CD8-positive, alpha-beta memory T cell (primary cell): ENCODE results near the gene DDX52. TPM values are rescaled to one million over a fixed set of nuclear protein-coding genes. Genes with fewer than 3 reads are reported as not detected.

Experiments
- CTCF ChIA-PET: fragments of 350-600 bp; sonication (Branson Sonifier 250); formaldehyde crosslinking; loops from one replicate; lab custom pipeline; 2021; ENCODE audit warnings: antibody characterized with exemption; lab: Charles Lee
- POLR2A ChIA-PET: fragments of 350-600 bp; sonication (Branson Sonifier 250); formaldehyde crosslinking; loops from one replicate; lab custom pipeline; 2021; ENCODE audit warnings: antibody characterized with exemption; lab: Charles Lee
- DNase-seq, 5 donors: peaks; one replicate each; pipeline versions ENCODE4 v3.0.0 to v3.0.0-alpha.2; 2020 to 2022; ENCODE audit warnings: mixed read lengths in 1 of 5
- H3K27ac ChIP-seq: one replicate; pipeline ENCODE4 v1.7.0; 2013; ENCODE audit warnings: low read depth, mild to moderate bottlenecking, low read length, moderate library complexity
- H3K27me3 ChIP-seq: 2 replicates; pipeline ENCODE4 v1.7.0; 2013; ENCODE audit warnings: low read length, mild to moderate bottlenecking; ENCODE audit not compliant: insufficient read depth, poor library complexity, severe bottlenecking
- H3K36me3 ChIP-seq: 2 replicates; pipeline ENCODE4 v1.7.0; 2013; ENCODE audit warnings: mild to moderate bottlenecking, low read length, moderate library complexity; ENCODE audit not compliant: insufficient read depth
- H3K4me1 ChIP-seq: 2 replicates; pipeline ENCODE4 v1.7.0; 2013; ENCODE audit warnings: mild to moderate bottlenecking, low read length, moderate library complexity; ENCODE audit not compliant: insufficient read depth
- H3K4me3 ChIP-seq: 2 replicates; pipeline ENCODE4 v1.7.0; 2013; ENCODE audit warnings: mild to moderate bottlenecking, low read length
- H3K9me3 ChIP-seq: 2 replicates; pipeline ENCODE4 v1.7.0; 2013; ENCODE audit warnings: mild to moderate bottlenecking, low read length
- H3K27ac Mint-ChIP-seq, 8 donors: one replicate each; pipeline ENCODE4 v1.8.0; 2020 to 2021; ENCODE audit warnings: mixed read lengths in 8 of 8, mild to moderate bottlenecking in 6 of 8, inconsistent platforms in 3 of 8, moderate library complexity in 3 of 8
- H3K27me3 Mint-ChIP-seq, 2 donors: one replicate each; pipeline ENCODE4 v1.8.0; 2020 to 2021; ENCODE audit warnings: mixed read lengths in 2 of 2, mild to moderate bottlenecking in 1 of 2, moderate library complexity in 1 of 2
- H3K36me3 Mint-ChIP-seq, 3 donors: one replicate each; pipeline ENCODE4 v1.8.0; 2020 to 2021; ENCODE audit warnings: mixed read lengths in 3 of 3, inconsistent platforms in 1 of 3, mild to moderate bottlenecking in 1 of 3
- H3K4me1 Mint-ChIP-seq, 3 donors: one replicate each; pipeline ENCODE4 v1.8.0; 2020 to 2021; ENCODE audit warnings: mixed read lengths in 3 of 3, inconsistent platforms in 1 of 3, mild to moderate bottlenecking in 1 of 3
- H3K4me3 Mint-ChIP-seq, 7 donors: one replicate each; pipeline ENCODE4 v1.8.0; 2020 to 2021; ENCODE audit warnings: mixed read lengths in 7 of 7, mild to moderate bottlenecking in 6 of 7, moderate library complexity in 4 of 7, inconsistent platforms in 2 of 7
- H3K9me3 Mint-ChIP-seq, 5 donors: one replicate each; pipeline ENCODE4 v1.8.0; 2020 to 2022; ENCODE audit warnings: mixed read lengths in 5 of 5, mild to moderate bottlenecking in 3 of 5, moderate library complexity in 2 of 5, inconsistent platforms in 1 of 5
- polyA plus RNA-seq: library from polyadenylated mRNA; unstranded; fragments of 300-500 nt; fragmentation: Illumina TruSeq; gene quantifications from one replicate; pipeline ENCODE4 v1.2.3, GENCODE V29; 2021
- total RNA-seq, 2 experiments: library from RNA; stranded (reverse); gene quantifications; one replicate each; pipeline ENCODE4 v1.2.3, GENCODE V29; 2021

Gene DDX52
- total and polyA plus RNA-seq, 3 experiments from 2014 or later = 14.7 to 41.0 (median 36.0) TPM

GRCh38 chr17:37676115-37676925, 33.1 kb upstream of the DDX52 start:
- POLR2A ChIA-PET = no interaction called here
- H3K4me1 ChIP-seq = no peaks in the 10 kb centered on the region
- H3K36me3 Mint-ChIP-seq = peaks cover 0 to 10% (median 0%) of the 10 kb centered on the region in 3 donors
- no peaks in the 10 kb centered on the region for H3K4me1 Mint-ChIP-seq
- no peaks in the 10 kb centered on the region for H3K36me3 ChIP-seq
- CTCF ChIA-PET = no interaction called here
- H3K27ac Mint-ChIP-seq = peak overlapping the region in 1 of 8 donors; percentile 43
- H3K4me3 ChIP-seq = no peak overlapping the region
- H3K27me3 Mint-ChIP-seq = peaks cover 9 to 37% of the 10 kb centered on the region in 2 donors
- H3K4me3 Mint-ChIP-seq = no peak overlapping the region
- DNase-seq = no peak
- no peaks in the 10 kb centered on the region for H3K9me3 ChIP-seq
- H3K9me3 Mint-ChIP-seq = peaks cover 0 to 4% (median 2%) of the 10 kb centered on the region in 5 donors
- no peaks in the 10 kb centered on the region for H3K27me3 ChIP-seq
- no peak overlapping the region for H3K27ac ChIP-seq

GRCh38 chr17:37674511-37674910, 31.3 kb upstream of the DDX52 start:
- Mint-ChIP-seq H3K27ac (no peak overlapping the region), H3K4me1 (no peaks in the 10 kb centered on the region), H3K4me3 (no peak overlapping the region), H3K27me3 (peaks cover 13 to 37% of the 10 kb centered on the region in 2 donors), H3K36me3 (peaks cover 0 to 10% (median 0%) of the 10 kb centered on the region in 3 donors), H3K9me3 (peaks cover 0 to 4% (median 2%) of the 10 kb centered on the region in 5 donors)
- ChIA-PET CTCF (no interaction called here), POLR2A (no interaction called here)
- no peaks in the 10 kb centered on the region for H3K4me1 ChIP-seq
- no peaks in the 10 kb centered on the region for H3K27me3 ChIP-seq
- no peaks in the 10 kb centered on the region for H3K9me3 ChIP-seq
- H3K36me3 ChIP-seq = no peaks in the 10 kb centered on the region
- no peak for DNase-seq
- no peak overlapping the region for H3K27ac ChIP-seq
- H3K4me3 ChIP-seq = no peak overlapping the region

GRCh38 chr17:37673386-37673785, 30.1 kb upstream of the DDX52 start:
- H3K4me1 Mint-ChIP-seq = no peaks in the 10 kb centered on the region

GRCh38 chr17:37672548-37673078, 29.4 kb upstream of the DDX52 start:
- Mint-ChIP-seq H3K36me3 (peaks cover 0 to 3% (median 0%) of the 10 kb centered on the region in 3 donors), H3K27me3 (peaks cover 13 to 27% of the 10 kb centered on the region in 2 donors), H3K27ac (no peak overlapping the region), H3K4me3 (no peak overlapping the region), H3K9me3 (no peaks in the 10 kb centered on the region), H3K4me1 (no peaks in the 10 kb centered on the region)
- Histone ChIP-seq H3K36me3 (no peaks in the 10 kb centered on the region), H3K27me3 (no peaks in the 10 kb centered on the region), H3K27ac (no peak overlapping the region), H3K9me3 (no peaks in the 10 kb centered on the region), H3K4me1 (no peaks in the 10 kb centered on the region), H3K4me3 (no peak overlapping the region)
- no peak for DNase-seq
- ChIA-PET CTCF (no interaction called here), POLR2A (no interaction called here)

More at GRCh38 chr17:37673386-37673785, 30.1 kb upstream of the DDX52 start:
- H3K36me3 Mint-ChIP-seq = peaks cover 0 to 6% (median 0%) of the 10 kb centered on the region in 3 donors
- no peaks in the 10 kb centered on the region for H3K27me3 ChIP-seq
- no peaks in the 10 kb centered on the region for H3K4me1 ChIP-seq
- no peaks in the 10 kb centered on the region for H3K9me3 ChIP-seq
- H3K27ac ChIP-seq = no peak overlapping the region
- H3K4me3 ChIP-seq = no peak overlapping the region
- no peaks in the 10 kb centered on the region for H3K36me3 ChIP-seq
- no peak overlapping the region for H3K4me3 Mint-ChIP-seq
- POLR2A ChIA-PET = no interaction called here
- DNase-seq = no peak
- H3K9me3 Mint-ChIP-seq = peaks cover 0 to 2% (median 0%) of the 10 kb centered on the region in 5 donors
- CTCF ChIA-PET = no interaction called here
- H3K27ac Mint-ChIP-seq = no peak overlapping the region
- H3K27me3 Mint-ChIP-seq = peaks cover 13 to 29% of the 10 kb centered on the region in 2 donors

GRCh38 chr17:37671824-37672547, 28.7 kb upstream of the DDX52 start:
- no peaks in the 10 kb centered on the region for H3K27me3 ChIP-seq
- no peak overlapping the region for H3K4me3 Mint-ChIP-seq
- no peaks in the 10 kb centered on the region for H3K36me3 ChIP-seq
- ChIA-PET CTCF (no interaction called here), POLR2A (no interaction called here)
- no peak for DNase-seq
- no peaks in the 10 kb centered on the region for H3K4me1 ChIP-seq
- H3K9me3 Mint-ChIP-seq = no peaks in the 10 kb centered on the region
- H3K4me1 Mint-ChIP-seq = no peaks in the 10 kb centered on the region
- H3K27ac Mint-ChIP-seq = no peak overlapping the region
- H3K9me3 ChIP-seq = no peaks in the 10 kb centered on the region
- H3K4me3 ChIP-seq = no peak overlapping the region
- H3K36me3 Mint-ChIP-seq = no peaks in the 10 kb centered on the region
- H3K27ac ChIP-seq = no peak overlapping the region
- H3K27me3 Mint-ChIP-seq = peaks cover 12 to 21% of the 10 kb centered on the region in 2 donors

GRCh38 chr17:37671028-37671823, 28.0 kb upstream of the DDX52 start:
- ChIA-PET CTCF (no interaction called here), POLR2A (no interaction called here)
- no peaks in the 10 kb centered on the region for H3K4me1 Mint-ChIP-seq
- Histone ChIP-seq H3K9me3 (no peaks in the 10 kb centered on the region), H3K4me1 (no peaks in the 10 kb centered on the region), H3K4me3 (no peak overlapping the region), H3K27ac (no peak overlapping the region), H3K36me3 (no peaks in the 10 kb centered on the region), H3K27me3 (no peaks in the 10 kb centered on the region)
- no peak overlapping the region for H3K4me3 Mint-ChIP-seq
- no peaks in the 10 kb centered on the region for H3K9me3 Mint-ChIP-seq
- peaks cover 6 to 13% of the 10 kb centered on the region in 2 donors for H3K27me3 Mint-ChIP-seq
- no peaks in the 10 kb centered on the region for H3K36me3 Mint-ChIP-seq
- DNase-seq = no peak
- no peak overlapping the region for H3K27ac Mint-ChIP-seq

GRCh38 chr17:37667039-37667438, 23.8 kb upstream of the DDX52 start:
- Histone ChIP-seq H3K9me3 (no peaks in the 10 kb centered on the region), H3K27ac (no peak overlapping the region), H3K4me1 (no peaks in the 10 kb centered on the region), H3K4me3 (no peak overlapping the region), H3K36me3 (no peaks in the 10 kb centered on the region), H3K27me3 (peaks cover 3% of the 10 kb centered on the region)
- Mint-ChIP-seq H3K4me3 (no peak overlapping the region), H3K9me3 (no peaks in the 10 kb centered on the region), H3K36me3 (no peaks in the 10 kb centered on the region), H3K27ac (peak overlapping the region in 1 of 8 donors; percentile 65), H3K4me1 (no peaks in the 10 kb centered on the region), H3K27me3 (peaks cover 0 to 7% of the 10 kb centered on the region in 2 donors)
- ChIA-PET CTCF (no interaction called here), POLR2A (no interaction called here)
- no peak for DNase-seq
